Hematopoietic multipotent progenitor cell (in vitro differentiated cells): ENCODE results near the gene PIGC. TPM values are rescaled to one million over a fixed set of nuclear protein-coding genes. Genes with fewer than 3 reads are reported as not detected.

Experiments used
- DNase-seq, 3 donors: peaks; one replicate each; pipeline ENCODE4 v3.0.0-alpha.2; 2011 to 2015; ENCODE audit warnings: low read depth in 2 of 3, low spot score in 2 of 3
- total RNA-seq: library from RNA; depleted of rRNA; stranded (reverse); fragments of >200 nt; gene quantifications from one replicate; pipeline ENCODE4 v1.2.3, GENCODE V29; 2012

The PIGC gene
- total RNA-seq, 1 donor: 38.2 TPM

GRCh38 chr1:172431721-172432192 is 12.1 kb downstream of the PIGC start:
- DNase-seq: no peak

- no peak for DNase-seq
Measured at GRCh38 chr1:172431204-172431603, 12.7 kb downstream of the PIGC start.

- DNase-seq: no peak
Measured at GRCh38 chr1:172430128-172430454, 13.8 kb downstream of the PIGC start.

GRCh38 chr1:172429331-172430127 is 14.3 kb downstream of the PIGC start:
- peak in 2 of 3 donors; percentile 68 to 84 for DNase-seq

GRCh38 chr1:172427191-172427590 is 16.7 kb downstream of the PIGC start:
- no peak for DNase-seq

- DNase-seq: no peak
Measured at GRCh38 chr1:172425339-172425738, 18.5 kb downstream of the PIGC start.

- no peak for DNase-seq
Measured at GRCh38 chr1:172423336-172423735, 20.5 kb downstream of the PIGC start.

- DNase-seq: no peak
Measured at GRCh38 chr1:172421974-172422604, 21.8 kb downstream of the PIGC start.

GRCh38 chr1:172420385-172420784 is 23.5 kb downstream of the PIGC start, which contains the start of gene C1orf105:
Gene C1orf105 (plus strand): TSS chr1:172420685. CDS start chr1:172420886, 201 bp downstream.
- no peak for DNase-seq

GRCh38 chr1:172417557-172417956 is 26.3 kb downstream of the PIGC start:
- no peak for DNase-seq

GRCh38 chr1:172416496-172417035 is 27.3 kb downstream of the PIGC start:
- DNase-seq: no peak

- no peak for DNase-seq
Measured at GRCh38 chr1:172414331-172414730, 29.5 kb downstream of the PIGC start.

GRCh38 chr1:172411791-172412338 is 32.0 kb downstream of the PIGC start:
- DNase-seq: no peak

- DNase-seq: no peak
Measured at GRCh38 chr1:172410027-172410426, 33.8 kb downstream of the PIGC start.

GRCh38 chr1:172408958-172409357 is 34.9 kb downstream of the PIGC start:
- DNase-seq: no peak

GRCh38 chr1:172406968-172407367 is 36.9 kb downstream of the PIGC start:
- no peak for DNase-seq

- no peak for DNase-seq
Measured at GRCh38 chr1:172405912-172406311, 38.0 kb downstream of the PIGC start.

GRCh38 chr1:172404121-172404520 is 39.7 kb downstream of the PIGC start:
- no peak for DNase-seq

- DNase-seq: no peak
Measured at GRCh38 chr1:172402878-172403569, 40.8 kb downstream of the PIGC start.

- DNase-seq: no peak
Measured at GRCh38 chr1:172401892-172402291, 42.0 kb downstream of the PIGC start.

GRCh38 chr1:172401477-172401876 is 42.4 kb downstream of the PIGC start:
- no peak for DNase-seq
